ENCODE results near the gene RILPL2. TPM values are rescaled to one million over a fixed set of nuclear protein-coding genes. Genes with fewer than 3 reads are reported as not detected.
"Not testable (repeated sequence)": the region's sequence is repeated elsewhere in the genome, so short reads cannot be mapped to it uniquely, and the experiment has no call there.

The RILPL2 gene
- total RNA-seq, 1 experiment from 2014 or later, result 3.7 TPM

DNA sequence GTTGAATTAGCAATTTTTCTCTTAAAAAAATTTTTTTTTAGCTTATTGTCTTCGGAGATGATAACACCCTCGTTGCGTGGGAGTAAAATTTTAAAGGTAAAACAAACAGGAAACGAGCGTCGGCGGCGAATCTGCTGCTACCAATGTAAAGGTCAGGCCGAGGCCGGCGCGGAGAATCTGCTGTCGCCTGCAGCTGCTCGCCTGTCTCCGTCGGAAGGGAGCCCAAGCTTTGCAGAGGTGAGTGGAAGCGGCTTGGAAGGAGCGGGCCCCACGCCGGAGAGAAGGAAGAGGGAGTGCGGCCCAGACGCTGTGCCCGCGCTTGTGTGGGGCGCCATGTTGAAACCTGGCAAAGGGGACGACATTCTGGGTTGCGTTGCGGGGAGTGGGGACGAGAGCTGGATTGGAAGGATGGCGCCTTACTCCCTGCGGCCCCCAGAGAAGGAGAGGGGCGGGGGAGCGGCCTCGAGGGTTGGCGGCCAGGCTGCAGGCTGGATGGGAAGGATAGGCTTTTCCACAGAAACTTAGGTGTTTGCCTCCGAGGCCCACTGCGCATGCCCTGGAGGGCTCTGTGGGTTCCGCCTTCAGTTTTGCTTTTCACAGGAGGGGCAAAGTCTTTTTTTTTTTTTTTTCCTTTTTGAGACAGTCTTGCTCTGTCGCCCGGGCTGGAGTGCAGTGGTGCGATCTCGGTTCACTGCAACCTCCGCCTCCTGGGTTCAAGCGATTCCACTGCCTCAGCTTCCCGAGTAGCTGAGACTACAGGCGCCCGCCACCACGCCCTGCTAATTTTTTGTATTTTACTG is 21.7 kb upstream of the RILPL2 start, which contains the start of gene SNRNP35:
Gene SNRNP35 (plus strand): TSS at position 160 of the 800 bp plus-strand sequence. CDS start 7,402 bp downstream, outside the sequence.
- in situ Hi-C loops (cut with HindIII; ENCODE audit: low pct_unique_long_range_greater_than_20kb, low sequenced_read_pairs), result no loop called here
- DNase-seq (ENCODE audit: low read depth), result peak; percentile 88

DNA sequence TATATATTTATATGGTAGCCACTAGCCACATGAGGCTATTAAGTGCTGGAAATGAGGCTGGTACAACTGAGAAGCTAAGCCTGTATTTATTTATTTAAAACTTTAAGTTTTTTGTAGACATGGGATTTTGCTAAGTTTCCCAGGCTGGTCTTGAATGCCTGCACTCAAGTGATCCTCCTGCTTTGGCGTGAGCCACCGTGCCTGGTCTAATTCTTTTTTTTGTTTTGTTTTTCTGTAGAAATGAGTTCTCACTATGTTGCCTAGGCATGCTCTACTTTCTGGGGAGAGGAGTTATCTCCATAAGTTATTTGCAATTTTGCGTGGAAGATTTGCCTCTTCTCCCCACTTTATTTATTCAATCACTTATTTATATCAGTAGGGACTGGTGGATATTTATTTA is 16.7 kb upstream of the RILPL2 start:
- DNase-seq (ENCODE audit: low read depth), result no peak
- in situ Hi-C loops (cut with HindIII; ENCODE audit: low pct_unique_long_range_greater_than_20kb, low sequenced_read_pairs), result no loop called here

DNA sequence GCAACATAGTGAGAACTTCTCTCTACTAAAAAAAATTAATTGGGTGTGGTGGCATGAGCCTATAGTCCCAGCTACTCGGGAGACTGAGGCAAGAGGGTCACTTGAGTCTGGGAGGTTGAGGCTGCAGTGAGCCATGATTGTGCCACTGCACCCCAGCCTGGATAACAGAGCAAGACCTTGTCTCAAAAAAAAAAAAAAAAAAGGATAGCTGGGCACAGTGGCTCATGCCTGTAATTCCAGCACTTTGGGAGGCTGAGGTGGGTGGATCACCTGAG is 15.7 kb upstream of the RILPL2 start:
- in situ Hi-C loops (cut with HindIII; ENCODE audit: low pct_unique_long_range_greater_than_20kb, low sequenced_read_pairs); DNase-seq (ENCODE audit: low read depth): not testable (repeated sequence)

DNA sequence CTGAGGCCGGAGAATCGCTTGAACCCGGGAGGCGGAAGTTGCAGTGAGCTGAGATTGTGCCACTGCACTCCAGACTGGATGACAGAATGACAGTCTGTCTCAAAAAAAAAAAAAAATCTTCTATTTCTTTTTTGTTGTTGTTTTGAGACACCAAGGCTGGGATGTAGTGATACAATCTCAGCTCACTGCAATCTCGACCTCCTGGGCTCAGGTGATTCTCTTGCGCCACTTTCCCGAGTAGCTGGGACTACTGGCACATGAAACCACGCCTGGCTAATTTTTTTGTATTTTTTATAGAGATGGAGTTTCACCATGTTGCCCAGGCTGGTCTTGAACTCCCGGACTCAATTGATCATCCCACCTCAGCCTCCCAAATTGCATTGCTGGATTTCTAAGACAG is 14.2 kb upstream of the RILPL2 start:
- in situ Hi-C loops (cut with HindIII; ENCODE audit: low pct_unique_long_range_greater_than_20kb, low sequenced_read_pairs), result no loop called here
- DNase-seq (ENCODE audit: low read depth), result no peak

DNA sequence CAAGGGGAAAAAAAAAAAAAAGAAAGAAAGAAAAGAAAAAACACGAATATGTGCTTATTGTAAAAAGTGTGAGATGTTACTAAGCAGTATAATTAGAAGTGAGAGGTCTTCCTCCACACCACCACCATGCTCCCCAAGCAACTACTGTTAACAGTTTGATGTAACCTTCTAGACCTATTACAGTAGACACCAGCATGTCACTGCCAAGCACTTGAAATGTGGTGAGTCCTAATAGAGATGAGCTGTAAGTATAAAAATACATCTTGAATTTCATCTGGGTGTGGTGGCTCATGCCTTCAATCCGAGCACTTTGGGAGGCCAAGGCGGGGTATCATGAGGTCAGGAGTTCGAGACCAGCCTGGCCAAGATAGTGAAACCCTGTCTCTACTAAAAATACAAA is 13.4 kb upstream of the RILPL2 start:
- in situ Hi-C loops (cut with HindIII; ENCODE audit: low pct_unique_long_range_greater_than_20kb, low sequenced_read_pairs), result no loop called here
- DNase-seq (ENCODE audit: low read depth), result no peak

DNA sequence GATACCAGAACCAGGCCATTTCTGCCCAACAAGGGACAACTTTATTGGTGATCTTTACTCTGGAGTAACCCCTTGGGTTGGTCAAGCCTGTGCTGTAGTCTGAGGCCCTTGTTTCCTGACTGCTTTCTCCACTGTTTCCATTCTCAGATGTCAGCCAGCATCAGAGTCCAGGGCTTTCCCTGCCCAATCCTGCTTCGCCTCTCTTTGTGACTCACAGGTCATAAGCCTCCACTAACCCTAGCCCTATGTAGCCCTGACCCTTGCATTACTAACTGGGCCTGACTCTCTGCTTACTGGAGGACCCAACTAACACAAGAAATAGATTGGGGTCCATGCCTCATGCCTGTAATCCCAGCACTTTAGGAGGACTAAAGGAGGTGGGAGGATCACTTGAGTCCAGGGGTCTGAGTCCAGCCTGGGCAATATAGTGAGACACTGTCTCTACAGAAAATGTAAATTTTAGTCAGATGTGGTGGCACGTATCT is 12.8 kb upstream of the RILPL2 start:
- in situ Hi-C loops (cut with HindIII; ENCODE audit: low pct_unique_long_range_greater_than_20kb, low sequenced_read_pairs), result no loop called here

DNA sequence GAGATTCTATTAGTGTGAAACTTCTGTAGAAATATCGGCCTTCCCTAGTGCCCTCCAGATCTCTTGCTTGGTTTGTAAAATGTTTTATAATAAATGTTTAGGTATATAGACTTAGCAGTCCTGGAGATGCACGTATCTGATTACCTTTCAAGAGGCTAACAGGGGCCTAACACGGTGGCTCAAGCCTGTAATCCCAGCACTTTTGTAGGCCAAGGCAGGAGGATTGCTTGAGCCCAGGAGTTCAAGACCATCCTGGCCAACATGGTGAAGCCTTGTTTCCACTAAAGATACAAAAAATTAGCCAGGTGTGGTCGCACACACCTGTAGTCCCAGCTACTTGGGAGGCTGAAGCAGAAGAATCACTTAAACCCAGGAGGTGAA is 9.8 kb upstream of the RILPL2 start:
- in situ Hi-C loops (cut with HindIII; ENCODE audit: low pct_unique_long_range_greater_than_20kb, low sequenced_read_pairs), result no loop called here
- DNase-seq (ENCODE audit: low read depth), result no peak

More for the DNA sequence above, 12.8 kb upstream of the RILPL2 start:
- DNase-seq (ENCODE audit: low read depth), result no peak

DNA sequence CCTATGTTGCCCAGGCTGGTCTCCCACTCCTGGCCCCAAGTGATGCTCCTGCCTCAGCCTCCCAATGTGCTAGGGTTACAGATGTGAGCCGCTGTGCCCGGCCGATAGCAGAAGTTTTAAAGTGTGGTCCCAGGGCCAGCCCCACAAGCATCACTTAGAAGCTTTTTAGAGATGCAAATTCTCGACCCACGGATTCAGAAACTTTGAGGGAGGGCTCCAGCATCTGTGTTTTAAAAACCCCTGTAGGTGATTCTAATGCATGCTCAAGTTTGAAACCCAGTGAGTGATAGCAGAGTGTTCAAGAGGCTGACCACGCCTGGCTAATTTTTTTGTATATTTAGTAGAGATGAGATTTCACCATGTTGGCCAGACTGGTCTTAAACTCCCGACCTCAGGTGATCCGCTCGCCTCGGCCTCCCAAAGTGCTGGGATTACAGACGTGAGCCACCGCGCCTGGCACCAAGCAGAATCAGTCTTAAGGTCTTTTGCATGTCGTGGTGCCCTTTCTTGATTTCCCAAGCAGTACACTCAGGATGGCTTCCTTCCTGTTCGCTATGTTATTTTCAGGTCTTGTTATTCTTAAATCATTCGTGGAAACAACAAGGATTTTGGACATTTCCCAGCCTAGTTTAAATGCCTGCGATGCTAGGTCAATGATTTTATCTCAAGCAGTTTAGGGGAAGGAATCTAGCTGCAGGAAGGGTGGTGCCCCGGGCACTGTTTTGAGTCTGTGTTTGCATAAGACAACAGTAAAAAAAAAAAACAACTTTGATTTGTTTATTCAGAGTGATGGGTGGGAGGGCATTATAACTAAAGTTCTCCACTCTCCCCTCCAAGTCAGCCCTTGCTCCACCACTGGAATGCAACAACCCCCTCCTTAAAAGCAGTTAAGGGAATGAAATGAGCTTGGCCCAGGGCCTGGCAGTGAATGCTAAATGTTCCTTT is 9.2 kb upstream of the RILPL2 start:
- in situ Hi-C loops (cut with HindIII; ENCODE audit: low pct_unique_long_range_greater_than_20kb, low sequenced_read_pairs), result no loop called here
- DNase-seq (ENCODE audit: low read depth), result no peak

DNA sequence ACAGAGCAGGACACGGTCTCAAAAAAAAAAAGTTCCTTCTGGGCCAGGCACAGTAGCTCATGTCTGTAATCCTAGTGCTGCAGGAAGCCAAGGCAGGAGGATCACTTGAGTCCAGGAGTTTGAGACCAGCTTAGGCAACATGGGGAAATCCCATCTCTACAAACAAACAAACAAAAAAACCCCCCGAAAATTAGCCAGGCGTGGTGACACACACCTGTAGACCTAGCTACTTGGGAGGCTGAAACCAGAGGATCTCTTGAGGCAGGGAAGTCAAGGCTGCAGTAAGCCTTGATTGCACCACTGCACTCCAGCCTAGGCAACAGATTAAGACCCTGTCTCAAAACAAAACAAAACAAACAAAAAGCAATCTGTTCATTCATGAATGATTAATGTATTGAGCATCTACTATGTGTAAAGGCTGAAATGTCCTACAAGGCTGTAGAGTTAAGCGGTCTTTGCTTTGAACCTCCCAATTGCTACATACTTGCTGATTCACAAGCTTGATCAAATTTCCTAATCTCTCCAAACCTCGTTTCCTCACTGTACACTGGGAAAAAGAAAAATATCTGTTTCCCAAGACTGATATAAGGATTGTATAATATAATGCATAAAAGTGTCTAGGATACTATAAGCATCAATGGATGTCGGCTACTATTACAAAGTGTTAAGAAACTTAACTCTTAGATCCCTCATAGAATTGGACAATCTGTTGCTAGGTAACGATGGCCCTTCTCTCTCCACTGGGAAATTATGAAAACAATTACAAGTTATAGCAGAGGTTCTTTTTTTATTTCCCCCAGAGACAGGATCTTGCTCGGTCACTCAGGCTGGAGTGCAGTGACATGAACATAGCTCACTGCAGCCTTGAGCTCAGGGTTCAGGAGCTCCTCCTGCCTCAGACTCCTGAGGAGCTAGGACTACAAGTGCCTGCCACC is 7.9 kb upstream of the RILPL2 start:
- DNase-seq (ENCODE audit: low read depth), result no peak
- in situ Hi-C loops (cut with HindIII; ENCODE audit: low pct_unique_long_range_greater_than_20kb, low sequenced_read_pairs), result no loop called here

DNA sequence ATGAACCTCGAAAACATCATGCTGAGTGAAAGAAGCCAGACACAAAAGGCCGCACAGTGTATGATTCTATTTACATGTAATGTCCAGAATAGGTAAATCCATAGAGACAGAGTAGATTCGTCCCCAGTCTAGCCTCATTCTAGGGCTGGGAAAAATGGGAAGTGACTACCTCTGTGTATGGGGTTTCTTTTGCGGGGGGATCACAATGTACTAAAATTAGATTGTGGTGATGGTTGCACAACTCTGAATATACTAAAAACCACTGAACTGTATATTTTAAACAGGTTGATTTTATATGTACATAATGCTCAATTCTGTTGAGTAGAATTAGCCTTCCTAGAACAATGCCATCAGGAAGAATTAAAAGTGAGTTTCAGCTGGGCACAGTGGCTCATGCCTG is 6.3 kb upstream of the RILPL2 start:
- in situ Hi-C loops (cut with HindIII; ENCODE audit: low pct_unique_long_range_greater_than_20kb, low sequenced_read_pairs), result no loop called here
- no peak for DNase-seq (ENCODE audit: low read depth)

DNA sequence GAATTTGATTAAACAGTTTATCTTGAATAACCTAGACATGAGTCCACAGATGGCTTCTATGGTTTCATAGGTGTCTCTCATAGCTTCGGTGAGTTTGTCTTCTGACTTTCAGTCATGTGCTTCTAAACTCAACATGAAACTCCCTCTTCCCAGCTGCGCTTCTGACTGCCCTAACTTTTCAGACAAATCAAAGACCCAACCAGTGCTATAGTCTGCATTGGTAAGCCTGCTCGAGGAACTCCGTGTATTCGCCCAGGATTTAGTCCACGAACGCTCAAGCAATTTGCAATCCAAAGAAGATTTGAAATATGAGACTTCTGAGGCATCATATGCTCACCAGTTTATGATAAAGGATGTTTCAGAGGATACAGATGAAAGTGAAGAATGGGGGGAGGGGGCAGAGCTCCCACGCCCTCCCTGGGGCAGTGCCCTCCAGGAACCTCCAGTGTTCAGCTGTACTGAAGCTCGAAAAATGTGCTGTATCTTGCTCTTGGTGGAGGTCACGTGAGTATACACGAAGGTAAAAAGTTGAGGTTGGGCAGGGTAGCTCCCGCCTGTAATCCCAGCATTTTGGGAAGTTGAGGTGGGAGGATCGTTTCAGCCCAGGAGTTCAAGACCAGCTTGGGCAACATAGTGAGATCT is 5.2 kb upstream of the RILPL2 start:
- in situ Hi-C loops (cut with HindIII; ENCODE audit: low pct_unique_long_range_greater_than_20kb, low sequenced_read_pairs), result no loop called here
- DNase-seq (ENCODE audit: low read depth), result no peak

DNA sequence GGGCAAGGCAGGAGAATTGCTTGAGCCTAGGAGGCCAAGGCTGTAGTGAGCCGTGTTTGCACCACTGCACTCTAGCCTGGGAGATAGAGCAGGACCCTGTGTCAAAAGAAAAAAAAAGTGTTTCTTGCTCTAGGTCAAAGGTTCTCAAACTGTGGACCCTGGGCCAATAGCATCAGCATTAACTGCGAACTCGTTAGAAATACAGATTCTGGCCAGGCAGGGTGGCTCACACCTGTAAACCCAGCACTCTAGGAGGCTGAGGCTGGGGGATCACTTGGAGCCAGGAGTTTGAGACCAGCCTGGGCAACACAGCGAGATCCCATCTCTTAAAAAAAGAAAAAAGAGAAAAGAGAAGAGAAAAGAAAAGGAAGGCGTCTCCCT is 858 bp downstream of the RILPL2 start:
- in situ Hi-C loops (cut with HindIII; ENCODE audit: low pct_unique_long_range_greater_than_20kb, low sequenced_read_pairs), result no loop called here
- no peak for DNase-seq (ENCODE audit: low read depth)

DNA sequence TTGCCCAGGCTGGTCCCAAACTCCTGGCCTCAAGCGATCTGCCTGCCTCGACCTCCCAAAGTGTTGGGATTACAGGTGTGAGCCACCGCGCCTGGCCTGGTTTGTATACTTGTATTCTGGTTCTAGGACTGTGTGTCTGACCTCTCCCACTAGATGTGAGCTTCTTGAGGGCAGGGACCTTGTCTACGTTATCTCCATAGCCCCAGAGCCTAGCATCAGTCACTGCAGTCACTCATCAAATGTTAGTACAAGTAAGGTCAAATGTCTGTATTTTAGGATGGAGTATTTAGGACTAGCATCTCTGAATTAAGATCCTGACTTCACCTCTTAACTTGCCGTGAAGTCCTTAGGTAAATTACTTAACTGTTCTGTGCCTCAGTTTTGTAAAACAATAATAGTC is 2.9 kb downstream of the RILPL2 start:
- no peak for DNase-seq (ENCODE audit: low read depth)
- in situ Hi-C loops (cut with HindIII; ENCODE audit: low pct_unique_long_range_greater_than_20kb, low sequenced_read_pairs), result no loop called here

DNA sequence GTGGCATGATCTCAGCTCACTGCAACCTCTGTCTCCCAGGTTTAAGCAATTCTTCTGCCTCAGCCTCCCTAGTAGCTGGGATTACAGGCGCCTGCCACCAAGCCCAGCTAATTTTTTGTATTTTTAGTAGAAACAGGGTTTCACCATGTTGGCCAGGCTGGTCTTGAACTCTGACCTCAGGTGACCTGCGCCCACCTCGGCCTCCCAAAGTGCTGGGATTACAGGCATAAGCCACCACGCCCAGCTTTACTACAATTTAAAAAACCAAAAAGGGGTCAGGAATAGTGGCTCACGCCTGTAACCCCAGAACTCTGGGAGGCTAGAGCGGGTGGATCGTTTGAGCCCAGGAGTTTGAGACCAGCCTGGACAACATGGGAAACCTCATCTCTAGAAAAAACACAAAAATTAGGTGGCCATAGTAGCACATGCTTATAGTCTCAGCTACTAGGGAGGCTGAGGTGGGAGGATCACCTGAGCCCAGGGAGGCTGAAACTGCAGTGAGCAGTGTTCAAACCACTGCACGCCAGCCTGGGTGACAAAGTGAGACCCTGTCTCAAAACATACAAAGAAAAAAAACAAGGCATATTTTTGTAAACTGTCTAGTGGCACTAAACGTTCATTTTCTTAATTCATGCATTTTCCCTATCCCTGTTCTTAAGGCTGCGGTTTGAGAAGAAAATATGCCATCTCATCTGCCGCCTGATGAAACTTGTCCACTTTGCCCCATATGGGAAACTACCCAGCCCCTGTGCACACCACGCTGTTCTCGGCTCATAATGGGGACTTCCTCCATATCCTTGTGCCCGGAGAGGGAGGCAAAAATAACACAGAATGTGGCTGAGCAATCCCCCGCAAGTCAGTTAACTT is 4.3 kb downstream of the RILPL2 start:
- peak; percentile 44 for DNase-seq (ENCODE audit: low read depth)
- in situ Hi-C loops (cut with HindIII; ENCODE audit: low pct_unique_long_range_greater_than_20kb, low sequenced_read_pairs), result not testable (repeated sequence)

DNA sequence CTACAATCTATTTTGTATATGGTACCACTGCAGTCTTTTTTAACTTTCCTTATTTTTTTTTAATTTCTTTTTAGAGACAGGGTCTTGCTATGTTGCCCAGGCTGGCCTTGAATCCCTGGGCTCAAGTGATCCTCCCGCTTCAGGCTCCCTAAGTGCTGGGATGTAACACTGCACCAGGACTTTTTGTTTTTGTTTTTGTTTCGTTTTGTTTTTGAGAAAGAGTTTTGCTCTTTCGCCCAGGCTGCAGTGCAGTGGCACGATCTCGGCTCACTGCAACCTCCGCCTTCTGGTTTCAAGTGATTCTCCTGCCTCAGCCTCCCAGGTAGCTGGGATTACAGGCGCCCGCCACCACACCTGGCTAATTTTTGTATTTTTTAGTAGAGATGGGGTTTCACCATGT is 7.4 kb downstream of the RILPL2 start:
- DNase-seq (ENCODE audit: low read depth); in situ Hi-C loops (cut with HindIII; ENCODE audit: low pct_unique_long_range_greater_than_20kb, low sequenced_read_pairs): not testable (repeated sequence)

DNA sequence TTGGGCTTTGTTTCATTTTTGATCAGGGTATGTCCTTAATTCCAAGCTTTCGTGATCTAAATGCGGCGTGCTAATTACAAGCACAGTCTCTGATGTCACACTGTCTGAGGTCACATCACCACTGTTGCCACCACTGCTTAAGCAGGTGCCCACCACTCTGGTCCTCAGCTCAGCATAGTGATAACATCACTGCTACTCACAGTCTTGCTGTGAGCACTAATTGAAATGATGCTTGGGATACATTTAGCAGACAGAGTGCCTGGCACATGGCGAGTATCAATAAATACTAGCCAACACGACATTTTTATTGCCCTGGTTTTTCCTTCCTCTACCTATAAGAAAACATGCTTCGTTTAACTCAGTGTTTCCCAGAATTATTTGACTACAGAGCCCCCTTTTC is 7.9 kb downstream of the RILPL2 start:
- DNase-seq (ENCODE audit: low read depth), result no peak
- in situ Hi-C loops (cut with HindIII; ENCODE audit: low pct_unique_long_range_greater_than_20kb, low sequenced_read_pairs), result no loop called here

Measured in Caki2 (cell line).